Measurements from ENCODE around the gene TNNI3.

TNNI3 gene

DNA sequence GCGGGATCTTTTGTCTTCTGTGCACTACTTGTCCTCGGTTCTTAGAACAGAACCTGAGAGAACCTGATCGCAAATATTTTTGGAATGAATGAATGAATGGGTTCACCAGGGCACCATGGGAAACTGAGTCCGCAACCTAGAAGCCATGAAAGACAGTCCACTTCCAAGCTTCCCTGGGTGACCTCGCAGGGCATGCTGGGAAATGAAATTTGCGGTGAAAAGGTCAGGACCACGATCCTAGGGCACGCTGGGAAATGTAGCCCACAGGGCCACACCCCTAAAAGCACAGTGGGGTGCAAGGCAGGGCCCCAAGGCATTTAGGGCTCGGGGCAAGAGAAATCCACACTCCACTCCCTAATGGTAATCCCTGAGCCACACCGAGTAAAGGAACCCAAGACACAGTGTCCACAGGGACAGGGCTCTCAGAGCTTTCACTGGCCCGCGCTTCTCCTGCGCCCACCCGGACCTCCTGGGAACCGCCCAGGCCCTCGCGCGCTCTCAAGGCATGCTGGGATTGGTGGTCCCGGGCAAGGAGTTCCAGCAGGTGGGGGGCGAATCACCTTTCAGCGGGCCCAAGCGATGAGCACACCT lies 39.0 kb downstream of the TNNI3 start:
- peak overlapping the region; percentile 81; the same call in 1 of the 2 replicates for H3K4me3 ChIP-seq (ENCODE audit: low read length)
- H3K27ac ChIP-seq (ENCODE audit: low read length), result no peak overlapping the region

DNA sequence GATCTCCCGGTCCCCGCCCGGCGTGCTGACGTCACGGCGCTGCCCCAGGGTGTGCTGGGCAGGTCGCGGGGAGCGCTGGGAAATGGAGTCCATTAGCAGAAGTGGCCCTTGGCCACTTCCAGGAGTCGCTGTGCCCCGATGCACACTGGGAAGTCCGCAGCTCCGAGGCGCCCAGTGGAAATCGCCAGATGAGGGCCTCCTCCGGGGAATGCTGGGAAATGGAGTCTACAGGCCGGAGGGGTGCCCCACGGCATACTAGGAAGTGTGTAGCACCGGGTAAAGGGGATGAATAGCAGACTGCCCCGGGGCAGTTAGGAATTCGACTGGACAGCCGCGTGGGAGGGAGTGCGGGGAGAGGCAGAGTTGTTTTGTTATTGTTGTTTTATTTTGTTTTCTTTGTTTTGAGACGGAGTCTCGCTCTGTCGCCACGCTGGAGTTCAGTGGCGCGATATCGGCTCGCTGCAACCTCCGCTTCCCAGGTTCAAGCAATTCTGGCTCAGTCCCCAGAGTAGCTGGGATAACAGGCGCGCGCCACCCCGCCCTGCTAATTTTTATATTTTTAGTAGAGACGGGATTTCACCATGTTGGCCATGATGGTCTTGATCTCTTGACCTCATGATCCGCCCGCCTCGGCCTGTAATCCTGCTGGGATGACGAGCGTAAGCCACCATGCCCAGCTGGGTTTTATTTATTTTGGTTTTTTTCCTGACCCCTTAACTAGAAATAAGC lies 39.7 kb downstream of the TNNI3 start:
- H3K27me3 ChIP-seq (replicated peaks; ENCODE audit: insufficient read depth, low read length), result peaks cover 38% of the 10 kb centered on the region
- H3K9ac ChIP-seq (ENCODE audit: low read length), result peak overlapping the region; percentile 22; the same call in 1 of the 2 replicates
- TF ChIP-seq, protein P1, sequence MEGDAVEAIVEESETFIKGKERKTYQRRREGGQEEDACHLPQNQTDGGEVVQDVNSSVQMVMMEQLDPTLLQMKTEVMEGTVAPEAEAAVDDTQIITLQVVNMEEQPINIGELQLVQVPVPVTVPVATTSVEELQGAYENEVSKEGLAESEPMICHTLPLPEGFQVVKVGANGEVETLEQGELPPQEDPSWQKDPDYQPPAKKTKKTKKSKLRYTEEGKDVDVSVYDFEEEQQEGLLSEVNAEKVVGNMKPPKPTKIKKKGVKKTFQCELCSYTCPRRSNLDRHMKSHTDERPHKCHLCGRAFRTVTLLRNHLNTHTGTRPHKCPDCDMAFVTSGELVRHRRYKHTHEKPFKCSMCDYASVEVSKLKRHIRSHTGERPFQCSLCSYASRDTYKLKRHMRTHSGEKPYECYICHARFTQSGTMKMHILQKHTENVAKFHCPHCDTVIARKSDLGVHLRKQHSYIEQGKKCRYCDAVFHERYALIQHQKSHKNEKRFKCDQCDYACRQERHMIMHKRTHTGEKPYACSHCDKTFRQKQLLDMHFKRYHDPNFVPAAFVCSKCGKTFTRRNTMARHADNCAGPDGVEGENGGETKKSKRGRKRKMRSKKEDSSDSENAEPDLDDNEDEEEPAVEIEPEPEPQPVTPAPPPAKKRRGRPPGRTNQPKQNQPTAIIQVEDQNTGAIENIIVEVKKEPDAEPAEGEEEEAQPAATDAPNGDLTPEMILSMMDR (IDR thresholded peaks at IDR 0.05; ENCODE audit: low read length), result no peak
- TF ChIP-seq EZH2phosphoT487 (IDR thresholded peaks at IDR 0.05; ENCODE audit: low read length), result no peak
- TF ChIP-seq EZH2 (optimal IDR thresholded peaks at IDR 0.05; ENCODE audit: low read depth, low read length), result no peak

More for the DNA sequence above, 39.0 kb downstream of the TNNI3 start:
- Histone ChIP-seq H3K9me3 (replicated peaks; ENCODE audit: insufficient read depth, low read length) (no peaks in the 10 kb centered on the region), H3K79me2 (ENCODE audit: low read length) (peaks cover 36% of the 10 kb centered on the region), H4K20me1 (ENCODE audit: insufficient read depth, low read length) (no peaks in the 10 kb centered on the region), H3K9me2 (replicated peaks; ENCODE audit: insufficient read depth, low read length) (no peaks in the 10 kb centered on the region), H3K9ac (ENCODE audit: low read length) (no peak overlapping the region), H2AFZ (ENCODE audit: low read length) (peak overlapping the region; percentile 83), H3F3A (ENCODE audit: insufficient read depth, low read length) (0 out of 2 replicates have a peak, but pooled peaks cover 4% of the 10 kb centered on the region), H3K36me3 (replicated peaks; ENCODE audit: insufficient read depth, low read length) (no peaks in the 10 kb centered on the region), H3K27me3 (replicated peaks; ENCODE audit: insufficient read depth, low read length) (peaks cover 45% of the 10 kb centered on the region), H3K4me1 (ENCODE audit: low read length) (peaks cover 10% of the 10 kb centered on the region; the same call in 1 of the 2 replicates), H3K4me2 (ENCODE audit: low read depth, low read length) (peak overlapping the region; percentile 74)
- TF ChIP-seq, protein P1 (IDR thresholded peaks at IDR 0.05; ENCODE audit: low read length), result no peak
- no peak for TF ChIP-seq EZH2phosphoT487 (IDR thresholded peaks at IDR 0.05; ENCODE audit: low read length)
- TF ChIP-seq EZH2 (optimal IDR thresholded peaks at IDR 0.05; ENCODE audit: low read depth, low read length), result no peak
- no peak for DNase-seq

DNA sequence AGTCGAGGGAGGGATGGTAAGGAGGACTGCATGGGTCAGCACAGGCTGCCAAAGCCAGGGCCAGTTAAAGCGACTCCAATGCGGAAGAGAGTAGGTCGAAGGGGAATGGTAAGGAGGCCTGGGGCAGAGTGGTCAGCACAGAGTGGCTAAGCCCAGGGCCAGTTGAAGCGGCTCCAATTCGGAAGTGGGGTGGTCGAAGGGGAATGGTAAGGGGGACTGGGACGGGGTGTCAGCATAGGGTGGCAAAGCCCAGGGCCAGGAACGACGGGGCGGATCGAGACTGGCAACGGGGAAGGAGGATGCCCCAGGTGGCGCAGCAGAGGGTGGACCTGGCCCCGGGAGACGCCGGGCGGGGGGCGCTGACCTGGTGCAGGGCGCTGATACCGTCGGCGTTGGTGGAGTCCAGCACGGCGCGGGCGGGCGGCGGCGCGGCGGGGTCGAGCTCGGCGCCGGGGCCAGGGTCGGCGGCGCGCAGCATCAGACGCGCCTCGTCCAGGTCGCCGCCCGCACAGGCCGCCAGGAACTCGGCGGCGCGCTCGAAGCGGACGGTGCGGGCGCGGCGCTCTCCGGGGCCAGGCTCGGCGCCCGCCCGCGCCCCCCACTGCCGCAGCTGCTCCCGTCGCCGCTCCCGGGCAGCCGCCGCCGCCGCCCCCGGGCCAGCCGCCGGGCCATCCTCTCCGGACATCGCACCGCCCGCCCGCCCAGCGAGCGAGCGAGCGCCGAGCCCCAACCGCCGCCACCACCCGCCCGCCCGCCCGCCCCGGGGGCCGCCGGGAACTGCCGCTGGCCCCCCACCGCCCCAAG lies 40.5 kb downstream of the TNNI3 start, which contains the start of gene PPP1R12C:
Gene PPP1R12C, minus strand, starts transcription at position 779 of the 804 bp plus-strand sequence. Its CDS starts 94 bp downstream, at position 685.
- H3K27ac ChIP-seq (ENCODE audit: low read length), result peak within 1 kb of the TSS; percentile 24; the same call in 1 of the 2 replicates

More for the DNA sequence above, 39.7 kb downstream of the TNNI3 start:
- Histone ChIP-seq H3K27ac (ENCODE audit: low read length) (no peak overlapping the region), H4K20me1 (ENCODE audit: insufficient read depth, low read length) (no peaks in the 10 kb centered on the region), H3K4me2 (ENCODE audit: low read depth, low read length) (peak overlapping the region; percentile 74), H3K9me3 (replicated peaks; ENCODE audit: insufficient read depth, low read length) (no peaks in the 10 kb centered on the region), H3K4me3 (ENCODE audit: low read length) (peak overlapping the region; percentile 81), H3K36me3 (replicated peaks; ENCODE audit: insufficient read depth, low read length) (no peaks in the 10 kb centered on the region), H3K4me1 (ENCODE audit: low read length) (peaks cover 10% of the 10 kb centered on the region; the same call in 1 of the 2 replicates), H3F3A (ENCODE audit: insufficient read depth, low read length) (0 out of 2 replicates have a peak, but pooled peaks cover 4% of the 10 kb centered on the region), H2AFZ (ENCODE audit: low read length) (peak overlapping the region; percentile 83), H3K79me2 (ENCODE audit: low read length) (peaks cover 42% of the 10 kb centered on the region), H3K9me2 (replicated peaks; ENCODE audit: insufficient read depth, low read length) (no peaks in the 10 kb centered on the region)
- peak; percentile 99 for DNase-seq

More for the DNA sequence above, 40.5 kb downstream of the TNNI3 start, which contains the start of gene PPP1R12C:
- DNase-seq, result no peak
- peak within 1 kb of the TSS; percentile 93 for H3K4me2 ChIP-seq (ENCODE audit: low read depth, low read length)
- H3K9me2 ChIP-seq (replicated peaks; ENCODE audit: insufficient read depth, low read length), result no peaks in the 10 kb centered on the region
- H3K9me3 ChIP-seq (replicated peaks; ENCODE audit: insufficient read depth, low read length), result no peaks in the 10 kb centered on the region
- H2AFZ ChIP-seq (ENCODE audit: low read length), result peak within 1 kb of the TSS; percentile 83
- peaks cover 10% of the 10 kb centered on the region; the same call in 1 of the 2 replicates for H3K4me1 ChIP-seq (ENCODE audit: low read length)
- H3F3A ChIP-seq (ENCODE audit: insufficient read depth, low read length), result 0 out of 2 replicates have a peak, but pooled peaks cover 4% of the 10 kb centered on the region
- H3K36me3 ChIP-seq (replicated peaks; ENCODE audit: insufficient read depth, low read length), result no peaks in the 10 kb centered on the region
- peak within 1 kb of the TSS; percentile 81 for H3K4me3 ChIP-seq (ENCODE audit: low read length)
- peak within 1 kb of the TSS; percentile 72 for H3K9ac ChIP-seq (ENCODE audit: low read length)
- H3K79me2 ChIP-seq (ENCODE audit: low read length), result peaks cover 49% of the 10 kb centered on the region
- H4K20me1 ChIP-seq (ENCODE audit: insufficient read depth, low read length), result no peaks in the 10 kb centered on the region
- H3K27me3 ChIP-seq (replicated peaks; ENCODE audit: insufficient read depth, low read length), result peaks cover 30% of the 10 kb centered on the region
- TF ChIP-seq EZH2phosphoT487 (IDR thresholded peaks at IDR 0.05; ENCODE audit: low read length), result no peak
- TF ChIP-seq, protein P1 (IDR thresholded peaks at IDR 0.05; ENCODE audit: low read length), result no peak
- no peak for TF ChIP-seq EZH2 (optimal IDR thresholded peaks at IDR 0.05; ENCODE audit: low read depth, low read length)
